NB4 (cell line): ENCODE measurements around the gene CUX1.

Experiments
- DNase-seq: peaks from one replicate; pipeline ENCODE4 v3.0.0; 2010; ENCODE audit warnings: low read depth
- H3K4me3 ChIP-seq: one replicate; pipeline ENCODE4 v1.5.1; 2011; ENCODE audit warnings: mild to moderate bottlenecking, low read depth, low read length, moderate library complexity
- MYC ChIP-seq: IDR thresholded peaks from 2 replicates; pipeline ENCODE4 v1.6.1; 2011; ENCODE audit warnings: low read depth, low read length
- POLR2A ChIP-seq: IDR thresholded peaks from 2 replicates; pipeline ENCODE4 v1.6.1; 2011; ENCODE audit warnings: mild to moderate bottlenecking; ENCODE audit not compliant: insufficient read length; ENCODE audit errors: extremely low read depth
- TF ChIP-seq, protein P1 (sequence below): IDR thresholded peaks from one replicate; pipeline ENCODE4 v1.5.1; 2012; ENCODE audit warnings: low read depth, low read length
- TF ChIP-seq, protein P2 (sequence below): IDR thresholded peaks from 2 replicates; pipeline ENCODE4 v1.6.1; 2011; ENCODE audit warnings: low read depth, low read length

Gene CUX1

DNA sequence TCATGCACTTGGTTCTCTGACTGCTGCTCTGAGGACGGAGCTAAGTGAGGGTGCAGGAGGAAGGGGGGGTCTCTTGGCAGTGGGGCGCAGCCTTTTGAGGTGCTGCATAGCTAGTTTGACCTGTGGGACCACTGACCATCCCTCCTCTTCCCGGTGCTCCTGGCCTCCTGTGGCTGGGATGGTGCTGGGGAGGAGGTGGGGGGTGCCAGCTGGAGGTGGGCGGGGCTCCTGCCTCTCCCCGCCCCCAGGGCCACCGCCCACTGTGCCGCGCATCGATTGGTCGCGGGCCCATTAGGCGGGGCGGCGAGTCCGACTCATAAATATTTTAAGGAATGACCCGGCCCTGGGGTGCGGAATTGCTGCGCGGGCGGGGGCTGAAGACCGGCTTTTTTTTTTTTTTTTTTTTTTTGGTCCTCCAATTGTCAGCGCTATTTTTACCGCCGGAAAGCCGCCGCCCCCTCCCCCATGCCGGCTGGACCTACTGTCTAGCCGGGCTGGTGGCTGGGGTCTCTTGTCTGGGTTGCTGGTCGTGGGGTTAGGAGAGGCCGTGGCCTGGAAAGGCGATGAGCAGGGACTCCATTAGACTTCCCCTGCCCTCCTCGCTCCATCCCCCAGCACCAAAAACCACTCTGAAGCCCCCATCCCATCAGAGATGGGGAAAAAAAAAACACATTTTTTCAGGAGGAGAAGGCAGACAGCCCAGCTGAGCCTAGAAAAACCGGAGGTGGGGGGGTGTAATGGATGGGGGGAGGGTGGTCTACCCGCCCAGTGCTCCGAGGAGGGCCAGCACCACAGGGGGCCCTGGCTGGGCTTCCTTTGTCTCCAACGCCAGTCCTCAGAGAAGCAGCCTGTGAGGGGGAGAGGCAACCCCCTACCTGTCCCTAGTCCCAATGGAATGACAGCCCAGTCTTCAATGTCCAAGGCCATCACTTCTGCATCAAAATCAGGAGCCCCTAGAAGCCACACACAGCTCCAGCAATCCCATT lies 475.7 kb downstream of the CUX1 start:
- TF ChIP-seq MYC (no peak), POLR2A (no peak)
- TF ChIP-seq, protein P1, sequence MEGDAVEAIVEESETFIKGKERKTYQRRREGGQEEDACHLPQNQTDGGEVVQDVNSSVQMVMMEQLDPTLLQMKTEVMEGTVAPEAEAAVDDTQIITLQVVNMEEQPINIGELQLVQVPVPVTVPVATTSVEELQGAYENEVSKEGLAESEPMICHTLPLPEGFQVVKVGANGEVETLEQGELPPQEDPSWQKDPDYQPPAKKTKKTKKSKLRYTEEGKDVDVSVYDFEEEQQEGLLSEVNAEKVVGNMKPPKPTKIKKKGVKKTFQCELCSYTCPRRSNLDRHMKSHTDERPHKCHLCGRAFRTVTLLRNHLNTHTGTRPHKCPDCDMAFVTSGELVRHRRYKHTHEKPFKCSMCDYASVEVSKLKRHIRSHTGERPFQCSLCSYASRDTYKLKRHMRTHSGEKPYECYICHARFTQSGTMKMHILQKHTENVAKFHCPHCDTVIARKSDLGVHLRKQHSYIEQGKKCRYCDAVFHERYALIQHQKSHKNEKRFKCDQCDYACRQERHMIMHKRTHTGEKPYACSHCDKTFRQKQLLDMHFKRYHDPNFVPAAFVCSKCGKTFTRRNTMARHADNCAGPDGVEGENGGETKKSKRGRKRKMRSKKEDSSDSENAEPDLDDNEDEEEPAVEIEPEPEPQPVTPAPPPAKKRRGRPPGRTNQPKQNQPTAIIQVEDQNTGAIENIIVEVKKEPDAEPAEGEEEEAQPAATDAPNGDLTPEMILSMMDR: no peak
- TF ChIP-seq, protein P2, sequence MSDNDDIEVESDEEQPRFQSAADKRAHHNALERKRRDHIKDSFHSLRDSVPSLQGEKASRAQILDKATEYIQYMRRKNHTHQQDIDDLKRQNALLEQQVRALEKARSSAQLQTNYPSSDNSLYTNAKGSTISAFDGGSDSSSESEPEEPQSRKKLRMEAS: no peak

DNA sequence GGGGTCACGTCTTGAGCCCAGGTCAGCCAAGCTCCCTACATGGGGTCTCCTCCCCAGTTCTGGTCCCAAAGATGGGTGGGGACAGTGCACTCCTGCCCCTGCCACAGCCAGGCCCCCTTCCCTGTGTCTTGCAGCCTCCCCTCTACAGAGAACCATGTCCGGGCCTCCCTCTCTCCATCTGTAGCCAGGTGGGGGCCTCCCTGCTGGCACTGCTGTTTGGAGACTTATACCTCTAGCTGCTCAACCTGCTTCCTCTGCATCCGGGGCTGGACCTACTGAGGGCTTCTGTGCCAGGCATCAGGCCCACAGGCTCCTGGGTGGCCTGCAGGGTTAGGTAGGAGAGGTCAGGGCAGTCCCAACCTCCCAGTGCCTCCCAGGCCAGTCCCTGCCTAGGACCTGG lies 477.2 kb downstream of the CUX1 start:
- no peak for TF ChIP-seq MYC
- no peak for TF ChIP-seq POLR2A
- TF ChIP-seq, protein P1: no peak
- TF ChIP-seq, protein P2: no peak
- H3K4me3 ChIP-seq: no peak overlapping the region
- DNase-seq: no peak

More for the DNA sequence above, 475.7 kb downstream of the CUX1 start:
- DNase-seq: no peak
- no peak overlapping the region for H3K4me3 ChIP-seq

DNA sequence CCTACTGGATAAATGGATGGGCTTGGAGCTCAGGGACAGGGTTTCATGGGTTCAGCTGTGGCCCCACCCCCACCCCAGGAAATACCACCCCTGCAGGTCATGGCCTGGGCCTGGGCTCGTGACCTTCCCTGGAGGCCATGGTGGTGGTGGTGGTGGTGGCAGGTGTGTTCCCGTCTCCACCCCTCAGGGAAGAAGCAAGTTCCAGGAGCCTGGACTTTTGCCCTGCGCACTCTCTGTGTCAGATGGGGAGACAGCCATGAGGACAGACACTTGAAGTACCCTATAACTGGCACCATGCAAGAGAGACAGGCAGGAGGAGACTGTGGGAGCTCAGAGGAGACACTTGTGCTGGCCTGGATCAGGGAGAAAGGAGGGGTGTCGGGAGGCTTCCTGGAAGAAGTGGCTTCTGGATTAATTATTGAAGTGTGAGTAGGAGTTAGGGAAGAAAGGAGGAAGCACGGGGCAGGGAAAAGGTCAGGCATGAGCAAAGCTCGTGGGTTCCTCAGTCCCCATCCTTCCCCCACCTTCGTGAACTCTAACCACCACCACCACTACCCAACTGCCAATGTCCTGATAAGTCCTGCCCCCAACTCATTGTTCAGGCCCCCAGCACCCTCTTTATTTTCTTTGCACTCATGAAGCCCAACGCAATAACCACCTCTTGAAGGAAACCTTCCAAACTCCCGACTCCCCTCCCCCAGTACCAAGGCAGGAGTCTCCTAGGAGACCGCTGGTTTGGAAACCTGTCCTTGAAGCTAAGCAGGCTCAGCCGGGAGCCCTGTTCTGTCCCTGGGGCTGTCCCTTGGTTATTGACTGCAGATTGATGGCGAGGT lies 478.1 kb downstream of the CUX1 start:
- TF ChIP-seq, protein P1: no peak
- no peak for TF ChIP-seq MYC
- TF ChIP-seq, protein P2: no peak
- no peak for TF ChIP-seq POLR2A
- no peak for DNase-seq
- no peak overlapping the region for H3K4me3 ChIP-seq

DNA sequence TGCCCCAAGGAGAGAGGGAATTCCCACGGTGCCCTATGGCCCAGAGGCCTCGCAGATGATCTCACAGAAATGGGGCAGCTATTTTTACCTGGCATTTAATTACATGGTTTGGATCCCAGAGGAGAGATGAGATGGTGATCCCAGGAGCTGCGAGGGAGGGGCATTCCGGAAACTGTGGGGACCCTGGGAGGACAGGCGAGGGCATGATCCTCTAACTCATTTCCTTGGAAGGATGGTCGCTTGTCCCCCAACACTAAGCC lies 478.7 kb downstream of the CUX1 start:
- TF ChIP-seq MYC: no peak
- TF ChIP-seq POLR2A: no peak
- TF ChIP-seq, protein P2: no peak
- TF ChIP-seq, protein P1: no peak
- no peak for DNase-seq
- H3K4me3 ChIP-seq: no peak overlapping the region

DNA sequence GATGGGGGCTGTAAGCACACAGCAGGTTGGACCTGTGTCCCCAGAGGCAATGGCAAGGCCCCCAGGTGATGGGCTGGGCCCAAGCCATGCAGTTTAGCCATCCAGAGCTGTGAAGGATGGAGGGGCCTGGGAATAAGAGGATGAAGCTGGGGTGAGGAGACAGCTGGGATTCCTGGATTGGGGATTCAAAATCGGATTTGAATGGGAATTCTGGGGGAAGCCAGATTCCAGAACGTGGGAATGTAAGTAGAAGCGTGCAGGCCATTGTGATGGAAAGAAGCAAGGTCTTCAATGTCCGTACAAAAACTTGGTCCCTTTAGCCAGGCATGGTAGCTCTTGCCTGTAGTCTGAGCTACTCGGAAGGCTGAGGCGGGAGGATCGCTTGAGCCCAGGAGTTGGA lies 479.1 kb downstream of the CUX1 start:
- TF ChIP-seq POLR2A: no peak
- TF ChIP-seq, protein P1: no peak
- no peak for DNase-seq
- H3K4me3 ChIP-seq: no peak overlapping the region
